Keratinocyte (primary cell): Measurements from ENCODE around the gene APRT. TPM values are rescaled to one million over a fixed set of nuclear protein-coding genes. Genes with fewer than 3 reads are reported as not detected.

ENCODE experiments used
- DNase-seq: peaks from one replicate; pipeline ENCODE4 v3.0.0-alpha.2; 2011; ENCODE audit warnings: low read depth, missing footprints, low spot score
- FAIRE-seq: peaks from 2 replicates; lab custom pipeline; 2011; peaks lifted over from hg19 to GRCh38; lab: Jason Lieb, UNC
- H2AFZ ChIP-seq: 2 replicates; pipeline ENCODE4 v1.6.0; 2012; ENCODE audit warnings: low read length, control low read depth, inconsistent platforms; ENCODE audit not compliant: control insufficient read depth
- H3K27ac ChIP-seq: 2 replicates; pipeline ENCODE4 v1.5.1; 2011; ENCODE audit warnings: low read length; ENCODE audit not compliant: control insufficient read depth, insufficient read depth
- H3K27me3 ChIP-seq: 3 replicates; pipeline ENCODE4 v1.6.0; 2011; ENCODE audit warnings: low read length; ENCODE audit not compliant: control insufficient read depth, insufficient read depth; ENCODE audit errors: extremely low read depth
- H3K36me3 ChIP-seq, 2 experiments: 2 replicates in 1 of 2; 3 replicates in 1 of 2; pipeline ENCODE4 v1.5.1; 2011; ENCODE audit warnings: low read length in 2 of 2, mild to moderate bottlenecking in 1 of 2; ENCODE audit not compliant: control insufficient read depth in 2 of 2, insufficient read depth in 2 of 2; ENCODE audit errors: extremely low read depth in 1 of 2
- H3K4me1 ChIP-seq: 3 replicates; pipeline ENCODE4 v1.5.1; 2011; ENCODE audit warnings: low read length; ENCODE audit not compliant: control insufficient read depth, insufficient read depth; ENCODE audit errors: extremely low read depth
- H3K4me2 ChIP-seq: 3 replicates; pipeline ENCODE4 v1.6.0; 2011; ENCODE audit warnings: low read depth, low read length; ENCODE audit not compliant: control insufficient read depth, insufficient read depth; ENCODE audit errors: extremely low read depth
- H3K4me3 ChIP-seq, 3 experiments: fragments of 200-600 bp in 1 of 3; sonication (generic) in 1 of 3; 2 replicates in 2 of 3; 3 replicates in 1 of 3; pipeline ENCODE4 v1.5.1; 2011 to 2016; ENCODE audit warnings: low read length in 3 of 3, mild to moderate bottlenecking in 3 of 3, control low read depth in 2 of 3, inconsistent platforms in 1 of 3, low read depth in 1 of 3, mixed read lengths in 1 of 3, mixed run types in 1 of 3, moderate library complexity in 1 of 3; ENCODE audit not compliant: control insufficient read depth in 2 of 3, insufficient read depth in 2 of 3; ENCODE audit errors: extremely low read depth in 1 of 3
- H3K79me2 ChIP-seq: 2 replicates; pipeline ENCODE4 v1.6.0; 2012; ENCODE audit warnings: low read length; ENCODE audit not compliant: control insufficient read depth, insufficient read depth
- H3K9ac ChIP-seq: 3 replicates; pipeline ENCODE4 v1.6.0; 2011; ENCODE audit warnings: low read length; ENCODE audit not compliant: control insufficient read depth, insufficient read depth; ENCODE audit errors: extremely low read depth
- H3K9me1 ChIP-seq: 3 replicates; pipeline ENCODE4 v1.6.0; 2011; ENCODE audit warnings: low read length; ENCODE audit not compliant: control insufficient read depth, insufficient read depth; ENCODE audit errors: extremely low read depth
- H3K9me3 ChIP-seq: 2 replicates; pipeline ENCODE4 v1.5.1; 2012; ENCODE audit warnings: low read depth, low read length; ENCODE audit not compliant: control insufficient read depth
- H4K20me1 ChIP-seq: 3 replicates; pipeline ENCODE4 v1.6.0; 2011; ENCODE audit warnings: low read length; ENCODE audit not compliant: control insufficient read depth, insufficient read depth; ENCODE audit errors: extremely low read depth
- CTCF ChIP-seq, 3 experiments: IDR thresholded peaks in 1 of 3; conservative IDR thresholded peaks in 1 of 3; optimal IDR thresholded peaks in 1 of 3; 2 replicates in 2 of 3; 3 replicates in 1 of 3; pipeline versions ENCODE3 to v1.5.1; 2011; ENCODE audit warnings: low read length in 3 of 3, mild to moderate bottlenecking in 3 of 3, moderate library complexity in 2 of 3, control low read depth in 1 of 3, inconsistent platforms in 1 of 3; ENCODE audit not compliant: insufficient read depth in 2 of 3; ENCODE audit errors: extremely low read depth in 1 of 3
- EZH2 ChIP-seq: IDR thresholded peaks from one replicate; pipeline ENCODE4 v1.6.1; 2012; ENCODE audit warnings: inconsistent platforms, mild to moderate bottlenecking, low read length, moderate library complexity
- dilution Hi-C: fragments of 300-500 bp; cut with MboI; formaldehyde crosslinking; loops from one replicate; pipeline ENCODE4 v1.7.0; 2020; ENCODE audit warnings: low sequenced_read_pairs; ENCODE audit not compliant: extremely low pct_ligation_motif_present
- polyA plus RNA-seq, 5 experiments: library from polyadenylated mRNA; depleted of rRNA in 3 of 5; stranded (reverse) in 3 of 5; stranded (forward) in 1 of 5; unstranded in 1 of 5; fragments of >200 nt; gene quantifications; 1 replicate in 1 of 5; 2 replicates in 3 of 5; 3 replicates in 1 of 5; pipeline versions ENCODE4 v1.2.1 to v1.2.3, GENCODE V29; 2011 to 2012; ENCODE audit warnings: missing spikeins in 2 of 5, low read depth in 1 of 5, low replicate concordance in 1 of 5

The APRT gene
- polyA plus RNA-seq, 1 donor (not counting 4 experiments of a cell fraction or from before 2014, with no cell fraction given) = 106 TPM

GRCh38 chr16:88761143-88761534, 50.6 kb downstream of the APRT start:
- DNase-seq = no peak
- Histone ChIP-seq H3K27ac (no peak overlapping the region), H3K4me2 (no peak overlapping the region), H3K4me3 (no peak overlapping the region), H3K9me1 (peaks cover 8% of the 10 kb centered on the region), H3K9me3 (no peaks in the 10 kb centered on the region), H4K20me1 (peaks cover 40% of the 10 kb centered on the region), H3K27me3 (no peaks in the 10 kb centered on the region), H3K4me1 (peaks cover 27% of the 10 kb centered on the region), H3K79me2 (peaks cover 90% of the 10 kb centered on the region), H2AFZ (no peak overlapping the region), H3K9ac (no peak overlapping the region), H3K36me3 (peaks cover 27 to 29% of the 10 kb centered on the region in 2 experiments)
- TF ChIP-seq CTCF (optimal IDR thresholded peaks at IDR 0.05 in 1 of 3, IDR thresholded peaks at IDR 0.05 in 1 of 3, conservative IDR thresholded peaks at IDR 0.05 in 1 of 3; ENCODE audit: extremely low read depth in 1 of 3, insufficient read depth in 2 of 3, low read length in 3 of 3) (no peak), EZH2 (no peak)
- no peak for FAIRE-seq
- dilution Hi-C loops = loop anchor here (25.0 kb wide), 1 partner anchor 99 kb away; the partner anchor contains the start of genes CYBA and MVD

- FAIRE-seq (no peak), DNase-seq (no peak)
- Histone ChIP-seq H3K4me3 (no peak overlapping the region), H3K9me1 (peaks cover 8% of the 10 kb centered on the region), H3K9me3 (no peaks in the 10 kb centered on the region), H3K27me3 (no peaks in the 10 kb centered on the region), H3K79me2 (peaks cover 89% of the 10 kb centered on the region), H3K27ac (no peak overlapping the region), H3K4me2 (no peak overlapping the region), H3K9ac (no peak overlapping the region), H3K36me3 (peaks cover 27% of the 10 kb centered on the region in 2 experiments), H2AFZ (no peak overlapping the region), H4K20me1 (peaks cover 40% of the 10 kb centered on the region), H3K4me1 (peaks cover 28% of the 10 kb centered on the region)
- dilution Hi-C loops = loop anchor here (25.0 kb wide), 1 partner anchor 98 kb away; the partner anchor contains the start of genes CYBA and MVD
- TF ChIP-seq CTCF (optimal IDR thresholded peaks at IDR 0.05 in 1 of 3, IDR thresholded peaks at IDR 0.05 in 1 of 3, conservative IDR thresholded peaks at IDR 0.05 in 1 of 3; ENCODE audit: extremely low read depth in 1 of 3, insufficient read depth in 2 of 3, low read length in 3 of 3) (no peak), EZH2 (no peak)
These were observed 51.1 kb downstream of the APRT start for GRCh38 chr16:88760424-88761142.
